GM21528 (cell line): ENCODE measurements around the gene CGNL1.

ENCODE experiments used
- ATAC-seq: cut with Tn5 transposase; IDR thresholded peaks from one replicate; pipeline ENCODE4 v1.9.1; 2021; ENCODE audit warnings: mild to moderate bottlenecking, moderate library complexity; ENCODE audit not compliant: unreplicated experiment, low FRiP score

CGNL1 gene

GRCh38 chr15:57384024-57384423 lies 7.7 kb downstream of the CGNL1 start:
- ATAC-seq: no peak

DNA sequence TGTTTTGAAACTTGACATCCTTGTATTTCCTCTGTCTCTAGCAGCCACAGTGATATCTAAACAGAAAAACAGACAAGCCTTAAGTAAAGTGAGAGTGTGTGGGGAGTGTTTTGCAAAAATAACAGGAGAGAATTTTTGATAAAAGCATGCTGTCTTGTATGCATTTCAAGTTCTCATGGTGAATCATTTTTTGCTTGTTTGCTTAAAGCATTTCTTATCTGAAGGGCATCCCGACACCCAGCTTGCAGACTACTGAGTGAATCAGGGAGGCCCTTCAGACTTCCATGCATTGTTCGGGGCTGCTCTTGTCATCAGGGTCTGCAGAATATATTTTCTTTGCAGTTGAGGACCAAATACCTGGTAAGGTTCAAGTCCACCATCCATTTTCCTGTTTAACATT lies 8.5 kb downstream of the CGNL1 start:
- no peak for ATAC-seq

- no peak for ATAC-seq
These were observed 9.7 kb downstream of the CGNL1 start for GRCh38 chr15:57385923-57386390.

DNA sequence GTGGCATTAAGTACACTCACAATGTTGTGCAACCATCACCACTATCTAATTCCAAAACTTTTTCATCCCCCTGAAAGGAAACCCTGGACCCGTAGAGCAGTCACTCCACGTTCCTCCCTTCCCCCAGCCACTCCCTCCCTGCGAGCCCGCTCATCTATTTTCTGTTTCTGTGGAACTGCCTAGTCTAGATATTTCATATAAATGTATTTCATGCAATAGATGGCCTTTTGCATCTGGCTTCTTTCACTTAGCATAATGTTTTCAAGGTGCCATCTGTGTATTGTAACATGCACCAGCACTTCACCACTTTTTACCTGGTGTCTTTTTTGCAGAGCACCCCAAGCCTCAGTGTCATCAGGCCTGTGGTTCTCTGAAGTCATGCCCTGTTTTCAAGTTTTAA lies 10.7 kb downstream of the CGNL1 start:
- no peak for ATAC-seq

GRCh38 chr15:57387564-57388076 lies 11.3 kb downstream of the CGNL1 start:
- no peak for ATAC-seq

DNA sequence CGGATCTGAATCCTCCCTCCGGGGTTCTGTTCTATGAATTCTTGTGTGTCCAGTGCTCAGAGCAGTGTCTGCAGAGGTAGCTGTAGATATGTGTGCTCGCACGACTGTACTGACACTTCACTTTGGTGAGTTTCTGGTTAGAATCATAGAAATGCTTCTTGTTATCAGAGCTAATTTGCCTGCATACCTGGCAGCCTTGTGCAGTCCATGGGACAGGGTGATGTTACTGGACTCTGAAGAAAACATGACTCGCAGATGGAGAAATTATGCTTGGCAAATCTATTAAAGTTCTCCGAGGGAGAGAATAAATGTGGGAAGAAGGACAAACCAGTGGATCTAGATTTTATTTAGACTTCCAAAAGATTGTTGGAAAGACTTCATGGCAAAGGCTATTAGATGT lies 12.2 kb downstream of the CGNL1 start:
- no peak for ATAC-seq

DNA sequence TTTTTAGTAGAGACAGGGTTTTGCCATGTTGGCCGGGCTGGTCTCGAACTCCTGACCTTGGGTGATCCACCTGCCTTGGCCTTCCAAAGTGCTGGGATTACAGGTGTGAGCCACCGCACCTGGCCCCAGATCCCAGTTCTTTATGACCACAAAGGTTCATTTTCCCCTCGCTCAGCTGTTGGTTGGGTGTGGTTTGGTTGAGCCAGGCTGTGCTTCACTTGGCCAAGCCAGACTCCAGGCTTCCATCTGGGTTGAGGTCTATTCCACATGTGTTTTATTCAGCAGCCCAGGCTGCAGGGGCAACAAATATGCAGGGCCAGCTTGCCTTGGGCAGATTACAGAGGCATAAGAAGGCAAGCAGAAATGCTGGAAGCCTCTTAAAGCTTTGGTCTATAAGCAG lies 13.7 kb downstream of the CGNL1 start:
- no peak for ATAC-seq

- ATAC-seq: no peak
These were observed 14.3 kb downstream of the CGNL1 start for GRCh38 chr15:57390583-57390982.

DNA sequence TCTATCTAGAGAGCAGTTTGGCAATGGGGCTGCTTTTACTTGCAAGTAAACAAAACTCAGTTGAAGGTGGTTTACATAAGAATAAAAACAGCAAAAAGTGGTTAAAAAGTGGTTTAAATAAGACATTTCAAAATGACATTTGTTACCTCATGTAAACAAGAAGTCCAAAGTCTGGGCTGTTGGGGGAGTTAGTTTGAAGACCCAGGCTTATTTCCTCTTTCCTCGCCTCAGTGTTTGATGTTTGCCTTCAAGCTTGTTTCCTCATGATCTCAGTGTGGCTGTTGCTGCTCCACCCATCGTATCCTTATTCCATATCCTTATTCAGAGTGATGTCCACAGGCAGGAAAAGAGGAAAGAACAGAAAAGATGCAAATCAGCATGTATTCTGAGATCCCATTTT lies 15.2 kb downstream of the CGNL1 start:
- ATAC-seq: no peak

DNA sequence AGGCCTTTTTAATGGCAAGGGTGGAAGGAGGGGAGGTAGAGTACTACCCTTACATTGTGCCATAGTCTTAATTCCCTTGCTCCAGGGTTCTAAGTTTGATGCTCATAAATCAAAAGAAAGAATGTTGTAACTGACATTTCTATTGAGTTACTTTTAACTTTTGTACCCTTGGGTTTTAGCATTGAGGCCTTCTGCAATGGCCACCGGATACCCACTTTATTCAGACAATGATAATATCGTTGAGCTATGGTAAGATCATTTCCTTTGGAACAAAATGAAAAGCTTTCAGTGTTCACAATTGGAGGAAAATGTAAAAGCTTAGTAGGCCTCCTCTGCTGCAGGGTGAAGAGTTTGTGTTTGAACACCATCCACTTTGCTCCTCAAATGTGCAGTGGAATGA lies 16.8 kb downstream of the CGNL1 start:
- no peak for ATAC-seq

DNA sequence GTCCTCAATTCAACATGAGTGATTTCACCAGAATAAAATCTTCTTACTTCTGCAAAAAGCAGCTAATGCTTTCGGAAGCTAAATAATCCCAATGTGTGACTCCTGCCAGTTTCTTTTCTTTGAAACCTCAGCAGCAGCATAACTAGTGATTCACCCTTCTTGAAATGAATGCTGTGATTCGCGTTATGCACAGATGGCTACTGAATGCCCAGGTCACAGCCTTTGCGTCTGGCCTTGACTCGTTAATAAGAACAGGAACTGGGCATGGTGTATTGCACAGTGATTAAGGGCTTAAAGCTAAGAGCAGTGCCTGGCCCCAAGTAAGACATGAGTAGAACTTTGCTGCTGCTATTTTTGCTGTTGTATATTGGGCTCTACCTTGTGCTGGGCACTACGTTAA lies 19.0 kb downstream of the CGNL1 start:
- no peak for ATAC-seq

DNA sequence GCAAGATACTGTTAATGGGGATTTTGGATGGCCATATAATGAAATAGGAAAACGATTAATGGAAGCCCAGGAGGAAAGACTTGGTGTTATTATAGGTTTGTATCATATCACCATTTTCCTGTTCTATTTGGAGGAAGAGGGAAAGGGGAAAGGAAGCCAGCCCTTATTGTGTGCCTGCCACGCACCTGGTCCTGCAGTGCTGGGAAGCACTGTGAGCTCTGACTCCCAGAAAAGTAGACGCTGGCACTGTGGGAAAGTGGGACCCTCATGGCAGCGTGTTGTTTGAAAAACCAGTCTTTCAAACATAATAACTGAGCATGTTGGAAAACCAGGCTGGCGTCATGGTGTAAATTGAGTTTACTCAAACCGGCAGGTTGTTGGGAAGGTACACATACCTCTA lies 22.0 kb downstream of the CGNL1 start:
- no peak for ATAC-seq

- no peak for ATAC-seq
These were observed 25.2 kb downstream of the CGNL1 start for GRCh38 chr15:57401546-57401945.

DNA sequence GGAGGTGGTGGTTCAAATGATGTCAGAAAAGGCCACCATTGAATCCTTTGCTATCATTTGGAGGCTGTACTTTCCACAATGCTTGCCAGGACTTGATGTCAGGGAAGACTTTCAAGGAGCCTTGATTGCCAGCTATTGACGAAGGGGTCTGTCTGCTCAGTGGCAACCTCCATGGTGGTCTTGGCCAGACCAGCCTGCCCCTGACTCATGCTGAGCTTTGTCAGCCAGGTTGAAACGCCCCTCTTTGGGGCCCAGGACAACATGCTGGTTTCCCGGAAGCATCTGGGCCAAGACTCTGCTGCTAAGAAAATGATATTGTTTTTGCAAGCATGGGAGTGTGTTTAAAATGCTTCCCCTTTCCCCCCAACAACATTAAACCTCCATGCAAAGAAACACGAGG lies 26.7 kb downstream of the CGNL1 start:
- ATAC-seq: no peak

DNA sequence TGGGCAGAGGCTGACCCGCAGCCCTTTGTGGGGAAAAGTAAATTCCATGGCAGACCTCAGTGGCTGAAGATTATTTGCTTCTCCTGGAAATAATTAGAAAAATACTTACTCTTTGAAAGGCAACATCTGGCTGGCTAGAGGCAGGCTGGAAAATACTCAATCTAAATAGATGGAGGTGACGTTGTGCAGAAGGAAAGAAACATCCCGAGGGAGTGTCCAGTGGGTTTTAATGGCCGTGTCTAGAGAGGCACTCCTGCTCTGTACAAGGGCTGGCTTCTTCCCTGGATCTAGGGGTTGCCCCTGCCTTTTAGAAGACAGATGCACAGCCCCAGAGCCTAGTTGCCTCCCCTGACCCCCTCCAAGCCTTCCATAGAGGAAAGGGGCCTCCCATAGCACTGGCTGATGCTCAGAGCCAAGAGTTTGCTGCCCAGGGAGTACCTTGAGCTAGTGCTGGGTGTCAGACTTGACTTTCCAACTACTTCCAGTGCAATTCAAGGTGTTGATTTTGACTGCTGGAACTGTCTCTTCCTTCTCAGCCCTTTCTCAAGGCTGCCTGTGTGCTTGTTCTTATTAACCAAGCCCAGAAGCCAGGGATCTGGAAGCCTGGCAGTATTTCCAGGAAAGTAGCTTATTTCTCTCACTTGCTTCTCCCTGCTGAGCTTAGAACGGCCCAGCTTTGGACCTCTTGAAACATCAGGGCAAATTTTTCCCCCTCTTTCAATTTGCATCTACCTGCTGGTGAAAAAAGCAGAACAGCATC lies 27.4 kb downstream of the CGNL1 start:
- no peak for ATAC-seq

DNA sequence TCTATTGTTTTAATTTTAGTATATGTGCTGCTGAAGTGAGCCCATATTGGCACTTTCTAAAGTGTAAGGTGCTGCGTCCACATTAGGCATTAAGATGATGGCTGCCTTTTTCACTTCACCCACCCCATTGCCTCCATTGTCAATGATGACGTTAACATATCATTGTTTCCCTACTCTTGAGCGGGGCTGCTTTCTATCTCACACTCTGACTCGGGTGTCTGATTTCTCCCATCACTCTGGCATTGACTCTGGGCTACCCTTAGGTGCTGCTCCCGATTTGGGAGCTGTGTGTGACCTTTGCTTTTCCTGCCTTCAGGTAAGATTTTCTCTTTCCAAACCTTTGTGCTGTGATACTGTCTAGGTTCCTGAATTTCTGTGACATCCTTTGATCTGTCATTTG lies 28.8 kb downstream of the CGNL1 start:
- no peak for ATAC-seq

- no peak for ATAC-seq
These were observed 29.9 kb downstream of the CGNL1 start for GRCh38 chr15:57406062-57406772.

DNA sequence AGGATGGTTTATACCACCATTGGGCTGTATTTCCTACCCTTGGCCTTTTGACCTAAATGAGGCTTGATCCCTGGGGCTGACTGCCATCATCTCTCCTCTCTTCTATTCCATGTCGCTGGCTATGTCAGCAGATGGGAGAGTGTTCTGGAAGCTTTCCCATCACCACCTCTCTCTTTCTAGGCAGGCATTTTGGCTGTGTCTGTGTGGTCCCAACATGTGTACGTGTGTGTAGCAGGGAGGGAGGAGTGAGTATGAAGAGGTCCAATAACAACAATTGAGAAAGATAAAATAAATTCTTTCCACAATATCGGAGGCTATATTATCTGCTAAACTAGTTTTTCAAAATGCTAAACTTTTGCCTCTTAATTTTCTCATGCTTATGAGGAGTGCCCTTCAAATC lies 34.1 kb downstream of the CGNL1 start:
- ATAC-seq: no peak

- no peak for ATAC-seq
These were observed 35.9 kb downstream of the CGNL1 start for GRCh38 chr15:57411945-57412768.

- ATAC-seq: no peak
These were observed 39.3 kb downstream of the CGNL1 start for GRCh38 chr15:57415602-57416001.

- ATAC-seq: no peak
These were observed 42.3 kb downstream of the CGNL1 start for GRCh38 chr15:57418635-57419034.
